Heart right ventricle (tissue), 16 donors: Measurements from ENCODE around the gene YY1. TPM values are rescaled to one million over a fixed set of nuclear protein-coding genes. Genes with fewer than 3 reads are reported as not detected.

ENCODE experiments used
- ATAC-seq, 8 donors: fragments of 200-7000 bp; cut with Tn5 transposase; one replicate each; pipeline ENCODE4 v1.9.1; 2020; ENCODE audit warnings: mild to moderate bottlenecking in 8 of 8, moderate library complexity in 8 of 8, moderate number of reproducible peaks in 1 of 8
- DNase-seq, 2 donors: peaks; one replicate each; pipeline ENCODE4 v3.0.0-alpha.2; 2020
- H3K27ac ChIP-seq, 10 donors: fragments of 200-600 bp; sonication (generic) in 2 of 10; one replicate each; pipeline versions ENCODE4 v1.5.0 to v1.8.0; 2020 to 2022; ENCODE audit warnings: mild to moderate bottlenecking in 3 of 10
- H3K27me3 ChIP-seq, 7 donors: fragments of 200-600 bp; one replicate each; pipeline ENCODE4 v1.8.0; 2021 to 2022; ENCODE audit warnings: mild to moderate bottlenecking in 2 of 7
- H3K36me3 ChIP-seq, 9 donors: fragments of 200-600 bp; sonication (generic) in 1 of 9; one replicate each; pipeline versions ENCODE4 v1.5.0 to v1.8.0; 2020 to 2022; ENCODE audit warnings: mild to moderate bottlenecking in 2 of 9
- H3K4me1 ChIP-seq, 9 donors: fragments of 200-600 bp; sonication (generic) in 1 of 9; one replicate each; pipeline versions ENCODE4 v1.5.0 to v1.8.0; 2020 to 2022; ENCODE audit warnings: mild to moderate bottlenecking in 4 of 9
- H3K4me3 ChIP-seq, 10 donors: fragments of 200-600 bp; sonication (generic) in 2 of 10; one replicate each; pipeline versions ENCODE4 v1.5.0 to v1.8.0; 2020 to 2022; ENCODE audit warnings: mild to moderate bottlenecking in 7 of 10, moderate library complexity in 2 of 10
- H3K9me3 ChIP-seq, 11 donors: fragments of 200-600 bp in 10 of 11; sonication (generic) in 2 of 11; one replicate each; pipeline versions ENCODE4 v1.5.0 to v1.8.0; 2013 to 2022; ENCODE audit warnings: mild to moderate bottlenecking in 2 of 11, control low read depth in 1 of 11, moderate library complexity in 1 of 11
- WGBS, 2 donors: extraction: QIAGEN DNeasy Blood & Tissue Kit; methylation state at CpG; one replicate each; pipeline ENCODE4 v1.1.7; 2013; ENCODE audit warnings: inconsistent platforms in 1 of 2; 5-methylcytosine and 5-hydroxymethylcytosine counted together
- intact Hi-C, 10 donors: fragments of 100-400 bp; cut with DNase I; formaldehyde crosslinking; loops; one replicate each; pipeline versions ENCODE4 v1.11.1 to v1.14.2; 2022
- polyA plus RNA-seq, 2 donors: library from polyadenylated mRNA; stranded (reverse); fragments of 200-250 nt; gene quantifications; one replicate each; pipeline ENCODE4 v1.2.3, GENCODE V29; 2013
- total RNA-seq, 10 donors: library from RNA; stranded (reverse); fragmentation: NEBNext Ultra II Directional in 3 of 10; extraction: Animal tissue kit (Norgen Biotek cat#: 25700) in 3 of 10; gene quantifications; one replicate each; pipeline versions ENCODE4 v1.2.1 to v1.2.4, GENCODE V29; 2021 to 2023
- TF ChIP-seq, protein P1 (sequence below), 9 donors: fragments of 200-600 bp; sonication (generic) in 2 of 9; IDR thresholded peaks; one replicate each; pipeline versions ENCODE4 v1.5.0 to v1.8.0; 2021 to 2022; ENCODE audit warnings: antibody characterized with exemption in 9 of 9, mild to moderate bottlenecking in 5 of 9, moderate library complexity in 1 of 9
- donor health status: Arrhythmogenic right ventricular cardiomyopathy.
- donor health status: ischemic (EF 13 %, LVEDD 7.1; RV severe dilation, severe dysfunction).
- donor health status: healthy with polysubstance abuse.
- donor health status: DM: no; HTN: yes; CAD: no.
- donor health status: DM: no; HTN: no; CAD: no.
- donor health status: ischemic (EF 25% LVEDD 6.9; RV normal size, moderate dysfunction).
- donor health status: ischemic (EF 25% LVEDD 5.7; RV mildly dilated, moderate dysfunction).
- donor health status: healthy.
- donor health status: DM: yes; HTN: yes; CAD: no.
- donor health status: Ischemic cardiomyopathy.
- donor health status: ischemic (EF 35%, LVEDD 5.7; RV mildly dilated, moderate dysfunction).
- donor health status: nonischemic (EF 11% LVEDD 7.7; RV severe dilation, severe dysfunction).
- donor health status: DM: yes; HTN: yes; CAD: no.
- donor health status: PGD.
- donor health status: ischemic (EF 29% LVEDD 5.4; RV normal size, mild dysfunction).
- donor health status: nonischemic (EF 23%, LVEDD 6.1; RV moderate dilation, normal function).

The YY1 gene
- total and polyA plus RNA-seq, 12 donors: 17.6 to 58.3 (median 47.9) TPM

DNA sequence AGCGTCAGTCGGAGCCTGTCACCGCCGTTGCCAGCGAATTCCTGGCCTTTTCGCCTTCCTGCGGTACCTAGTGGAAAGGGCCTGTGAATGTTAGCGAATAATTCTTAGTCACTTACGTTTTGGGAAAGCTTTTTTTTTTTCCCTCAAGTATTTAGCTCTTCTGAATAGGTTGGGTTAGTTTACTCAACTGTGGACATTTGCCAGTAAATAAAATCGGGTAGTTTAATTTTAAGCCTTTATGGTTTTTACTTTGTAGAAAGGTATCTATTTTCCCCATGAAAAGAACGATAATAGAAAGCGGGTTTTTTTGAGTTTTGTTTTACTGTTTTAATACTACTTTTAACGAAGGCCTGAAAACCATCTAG is 1.7 kb downstream of the YY1 start:
- TF ChIP-seq, protein P1, sequence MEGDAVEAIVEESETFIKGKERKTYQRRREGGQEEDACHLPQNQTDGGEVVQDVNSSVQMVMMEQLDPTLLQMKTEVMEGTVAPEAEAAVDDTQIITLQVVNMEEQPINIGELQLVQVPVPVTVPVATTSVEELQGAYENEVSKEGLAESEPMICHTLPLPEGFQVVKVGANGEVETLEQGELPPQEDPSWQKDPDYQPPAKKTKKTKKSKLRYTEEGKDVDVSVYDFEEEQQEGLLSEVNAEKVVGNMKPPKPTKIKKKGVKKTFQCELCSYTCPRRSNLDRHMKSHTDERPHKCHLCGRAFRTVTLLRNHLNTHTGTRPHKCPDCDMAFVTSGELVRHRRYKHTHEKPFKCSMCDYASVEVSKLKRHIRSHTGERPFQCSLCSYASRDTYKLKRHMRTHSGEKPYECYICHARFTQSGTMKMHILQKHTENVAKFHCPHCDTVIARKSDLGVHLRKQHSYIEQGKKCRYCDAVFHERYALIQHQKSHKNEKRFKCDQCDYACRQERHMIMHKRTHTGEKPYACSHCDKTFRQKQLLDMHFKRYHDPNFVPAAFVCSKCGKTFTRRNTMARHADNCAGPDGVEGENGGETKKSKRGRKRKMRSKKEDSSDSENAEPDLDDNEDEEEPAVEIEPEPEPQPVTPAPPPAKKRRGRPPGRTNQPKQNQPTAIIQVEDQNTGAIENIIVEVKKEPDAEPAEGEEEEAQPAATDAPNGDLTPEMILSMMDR (IDR thresholded peaks at IDR 0.05): no peak
- H3K27me3 ChIP-seq: no peaks in the 10 kb centered on the region
- H3K36me3 ChIP-seq: peaks cover 0 to 11% (median 0%) of the 10 kb centered on the region in 9 donors
- H3K27ac ChIP-seq: peak overlapping the region; percentile 89 to 100 (median 98)
- no peak for DNase-seq
- no peak for ATAC-seq
- WGBS, 2 donors: 3% methylated on average over 13 of the region's 13 CpGs
- intact Hi-C loops: loop anchor here in 4 of 10 donors (5.0 to 10.0 kb wide), 6 partner anchors 37 to 137 kb away; partner anchors contain the start of genes WDR25 (in 3 of the 4) and SLC25A29 (in 1 of the 4)
- no peaks in the 10 kb centered on the region for H3K9me3 ChIP-seq
- peak overlapping the region; percentile 19 to 97 (median 66) for H3K4me3 ChIP-seq
- peaks cover 19 to 70% (median 61%) of the 10 kb centered on the region in 9 donors for H3K4me1 ChIP-seq

DNA sequence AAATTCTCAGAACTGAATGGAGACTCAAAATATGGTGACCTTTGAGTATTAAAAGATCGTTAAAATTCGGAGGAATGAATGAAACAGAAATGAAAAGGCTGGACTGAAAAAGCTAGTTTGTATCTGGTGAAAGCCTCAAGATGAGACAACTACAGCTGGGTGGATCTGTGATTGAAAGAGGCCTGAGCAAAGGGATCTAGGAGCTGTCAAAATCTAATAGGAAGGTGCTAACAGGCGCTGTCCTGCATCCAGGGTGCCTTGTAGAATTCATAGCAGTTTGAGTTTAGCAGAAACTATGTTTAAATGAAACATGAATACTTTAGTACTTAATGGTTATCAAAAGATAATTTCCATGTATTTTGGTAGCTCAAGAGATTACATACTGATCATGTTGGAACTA is 2.3 kb downstream of the YY1 start:
- no peaks in the 10 kb centered on the region for H3K27me3 ChIP-seq

DNA sequence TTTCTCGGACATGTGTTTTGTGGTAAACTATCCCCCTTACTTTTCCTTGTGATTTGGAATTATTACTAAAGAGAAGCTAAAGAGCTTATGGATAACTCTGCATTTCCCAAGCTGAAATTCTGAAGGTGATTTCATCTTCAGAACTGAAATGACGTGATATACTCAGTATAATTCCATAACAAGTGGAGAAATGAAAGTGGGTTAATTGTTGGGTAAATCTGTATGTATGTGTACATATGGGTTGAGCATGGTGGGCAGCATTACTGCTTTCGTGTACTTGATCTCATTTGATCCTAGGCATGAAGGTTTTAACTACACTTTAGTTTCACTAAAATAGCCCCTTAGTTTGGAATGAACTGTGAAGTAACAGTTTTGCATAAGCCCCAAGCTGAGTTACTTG is 4.1 kb downstream of the YY1 start:
- DNase-seq: no peak
- Histone ChIP-seq H3K36me3 (peaks cover 0 to 11% (median 0%) of the 10 kb centered on the region in 9 donors), H3K4me3 (no peak overlapping the region), H3K9me3 (no peaks in the 10 kb centered on the region), H3K27me3 (no peaks in the 10 kb centered on the region), H3K27ac (peak overlapping the region in 1 of 10 donors; percentile 0), H3K4me1 (peaks cover 19 to 73% (median 64%) of the 10 kb centered on the region in 9 donors)
- ATAC-seq: no peak
- TF ChIP-seq, protein P1 (IDR thresholded peaks at IDR 0.05): no peak
- 79 to 81% methylated on average over 3 of the region's 3 CpGs for WGBS, 2 donors
- intact Hi-C loops: loop anchor here in 4 of 10 donors (5.0 to 10.0 kb wide), 6 partner anchors 34 to 134 kb away; partner anchors contain the start of genes WDR25 (in 3 of the 4) and SLC25A29 (in 1 of the 4)

More for the DNA sequence above, 2.3 kb downstream of the YY1 start:
- TF ChIP-seq, protein P1 (IDR thresholded peaks at IDR 0.05): no peak
- DNase-seq: no peak
- WGBS, 2 donors: 40 to 47% methylated on average over 3 of the region's 3 CpGs
- peak overlapping the region in 9 of 10 donors; percentile 89 to 100 (median 99) for H3K27ac ChIP-seq
- H3K9me3 ChIP-seq: no peaks in the 10 kb centered on the region
- no peak for ATAC-seq
- peaks cover 0 to 11% (median 0%) of the 10 kb centered on the region in 9 donors for H3K36me3 ChIP-seq
- intact Hi-C loops: loop anchor here in 4 of 10 donors (5.0 to 10.0 kb wide), 6 partner anchors 36 to 136 kb away; partner anchors contain the start of genes WDR25 (in 3 of the 4) and SLC25A29 (in 1 of the 4)
- peaks cover 19 to 70% (median 61%) of the 10 kb centered on the region in 9 donors for H3K4me1 ChIP-seq
- peak overlapping the region; percentile 19 to 97 (median 66) for H3K4me3 ChIP-seq

DNA sequence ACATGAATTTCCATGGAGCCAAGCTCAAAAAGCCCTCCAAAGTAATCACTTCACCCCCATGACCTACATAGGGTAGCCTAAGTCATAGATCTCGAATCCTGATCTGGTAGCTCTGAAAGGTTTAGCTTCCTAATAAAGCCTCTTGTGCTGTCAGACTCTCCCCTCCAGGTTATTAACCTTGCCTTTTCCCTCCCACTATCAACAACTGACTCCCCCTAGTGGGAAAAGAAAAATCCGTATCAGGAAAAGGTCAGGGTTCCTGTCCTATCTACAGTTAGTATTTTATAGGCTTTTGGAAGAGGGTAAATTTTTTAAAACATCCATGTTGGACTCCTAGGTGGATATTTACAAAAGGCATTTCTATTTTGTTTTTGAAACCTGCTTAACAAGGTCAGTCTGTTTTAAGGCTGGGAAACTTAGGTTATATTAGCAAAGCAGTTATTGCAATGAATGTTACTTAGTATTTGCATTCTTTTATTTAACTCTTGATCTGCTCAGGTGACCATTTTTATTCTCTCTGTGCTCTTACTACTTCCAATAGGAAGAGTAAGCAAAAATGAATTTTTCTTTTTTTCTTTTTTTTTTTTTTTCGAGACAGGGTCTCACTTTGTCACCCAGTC is 8.0 kb downstream of the YY1 start:
- no peaks in the 10 kb centered on the region for H3K9me3 ChIP-seq

More for the DNA sequence above, 8.0 kb downstream of the YY1 start:
- H3K27ac ChIP-seq: peak overlapping the region in 2 of 10 donors; percentile 1 to 9
- 27 to 30% methylated on average over 3 of the region's 3 CpGs for WGBS, 2 donors
- H3K36me3 ChIP-seq: peaks cover 0 to 14% (median 0%) of the 10 kb centered on the region in 9 donors
- no peaks in the 10 kb centered on the region for H3K27me3 ChIP-seq
- intact Hi-C loops: loop anchor here in 3 of 10 donors (2.0 to 10.0 kb wide), 3 partner anchors 14 to 128 kb away; partner anchors contain the start of gene WDR25 (in 1 of the 3)
- DNase-seq: no peak
- H3K4me3 ChIP-seq: no peak overlapping the region
- peak; percentile 29 to 70 (median 57) for ATAC-seq
- TF ChIP-seq, protein P1 (IDR thresholded peaks at IDR 0.05): peak; percentile 23 to 71 (median 60)
- peaks cover 18 to 97% (median 74%) of the 10 kb centered on the region in 9 donors for H3K4me1 ChIP-seq
